Measurements from ENCODE around the gene PIGZ.

GRCh38 chr3:196902296-196902695 is 66.3 kb downstream of the PIGZ start:
- TF ChIP-seq ZBTB33 (CRISPR knock-in tag; IDR thresholded peaks at IDR 0.05) (no peak), ZNF124 (CRISPR knock-in tag; IDR thresholded peaks at IDR 0.05) (no peak), ZNF384 (IDR thresholded peaks at IDR 0.05; ENCODE audit: low read depth, low read length) (no peak), GATA2 (CRISPR knock-in tag; IDR thresholded peaks at IDR 0.05) (no peak), KDM1A (IDR thresholded peaks at IDR 0.05) (no peak), CTCF (IDR thresholded peaks at IDR 0.05 in 2 of 3, conservative IDR thresholded peaks at IDR 0.05 in 1 of 3; ENCODE audit: insufficient read depth in 2 of 3, low read depth in 1 of 3, low read length in 3 of 3) (no peak), ZFP1 (CRISPR knock-in tag; IDR thresholded peaks at IDR 0.05) (no peak), YY1 (IDR thresholded peaks at IDR 0.05; ENCODE audit: borderline replicate concordance in 1 of 3, control insufficient read depth in 1 of 3, extremely low read depth in 1 of 3, insufficient read depth in 3 of 3, insufficient read length in 1 of 3, insufficient replicate concordance in 2 of 3, low read depth in 1 of 3, low read length in 2 of 3) (no peak), MNT (conservative IDR thresholded peaks at IDR 0.05) (no peak)
- TF ChIP-seq, protein P1, sequence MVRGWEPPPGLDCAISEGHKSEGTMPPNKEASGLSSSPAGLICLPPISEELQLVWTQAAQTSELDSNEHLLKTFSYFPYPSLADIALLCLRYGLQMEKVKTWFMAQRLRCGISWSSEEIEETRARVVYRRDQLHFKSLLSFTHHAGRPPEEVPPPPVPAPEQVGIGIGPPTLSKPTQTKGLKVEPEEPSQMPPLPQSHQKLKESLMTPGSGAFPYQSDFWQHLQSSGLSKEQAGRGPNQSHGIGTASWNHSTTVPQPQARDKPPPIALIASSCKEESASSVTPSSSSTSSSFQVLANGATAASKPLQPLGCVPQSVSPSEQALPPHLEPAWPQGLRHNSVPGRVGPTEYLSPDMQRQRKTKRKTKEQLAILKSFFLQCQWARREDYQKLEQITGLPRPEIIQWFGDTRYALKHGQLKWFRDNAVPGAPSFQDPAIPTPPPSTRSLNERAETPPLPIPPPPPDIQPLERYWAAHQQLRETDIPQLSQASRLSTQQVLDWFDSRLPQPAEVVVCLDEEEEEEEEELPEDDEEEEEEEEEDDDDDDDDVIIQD (CRISPR knock-in tag; IDR thresholded peaks at IDR 0.05), result no peak
